C4-2B (cell line): Measurements from ENCODE around the gene HES1.
"Not testable (repeated sequence)": the region's sequence is repeated elsewhere in the genome, so short reads cannot be mapped to it uniquely, and the experiment has no call there.

Experiments
- H3K27ac ChIP-seq: fragments of 450-650 bp; 2 replicates; pipeline ENCODE4 v1.5.1; 2017
- ZFX ChIP-seq: fragments of 450-650 bp; IDR thresholded peaks from 2 replicates; pipeline ENCODE4 v1.6.1; 2017
- TF ChIP-seq, protein P1 (sequence below): fragments of 450-650 bp; conservative IDR thresholded peaks from 2 replicates; pipeline ENCODE4 v1.5.1; 2017; ENCODE audit warnings: mild to moderate bottlenecking

The HES1 gene, protein sequence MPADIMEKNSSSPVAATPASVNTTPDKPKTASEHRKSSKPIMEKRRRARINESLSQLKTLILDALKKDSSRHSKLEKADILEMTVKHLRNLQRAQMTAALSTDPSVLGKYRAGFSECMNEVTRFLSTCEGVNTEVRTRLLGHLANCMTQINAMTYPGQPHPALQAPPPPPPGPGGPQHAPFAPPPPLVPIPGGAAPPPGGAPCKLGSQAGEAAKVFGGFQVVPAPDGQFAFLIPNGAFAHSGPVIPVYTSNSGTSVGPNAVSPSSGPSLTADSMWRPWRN

DNA sequence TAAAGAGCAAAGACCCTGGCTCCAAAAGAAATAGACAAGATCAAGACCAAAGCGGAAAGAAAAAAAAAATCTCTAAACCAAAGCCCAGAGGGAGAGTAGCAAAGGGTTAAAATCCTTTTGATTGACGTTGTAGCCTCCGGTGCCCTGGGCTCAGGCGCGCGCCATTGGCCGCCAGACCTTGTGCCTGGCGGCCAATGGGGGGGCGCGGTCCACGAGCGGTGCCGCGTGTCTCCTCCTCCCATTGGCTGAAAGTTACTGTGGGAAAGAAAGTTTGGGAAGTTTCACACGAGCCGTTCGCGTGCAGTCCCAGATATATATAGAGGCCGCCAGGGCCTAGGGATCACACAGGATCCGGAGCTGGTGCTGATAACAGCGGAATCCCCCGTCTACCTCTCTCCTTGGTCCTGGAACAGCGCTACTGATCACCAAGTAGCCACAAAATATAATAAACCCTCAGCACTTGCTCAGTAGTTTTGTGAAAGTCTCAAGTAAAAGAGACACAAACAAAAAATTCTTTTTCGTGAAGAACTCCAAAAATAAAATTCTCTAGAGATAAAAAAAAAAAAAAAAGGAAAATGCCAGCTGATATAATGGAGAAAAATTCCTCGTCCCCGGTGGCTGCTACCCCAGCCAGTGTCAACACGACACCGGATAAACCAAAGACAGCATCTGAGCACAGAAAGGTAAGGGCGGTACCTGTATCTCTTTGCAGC lies at the start of gene HES1:
HES1 (plus strand) TSS at position 343 of the 713 bp plus-strand sequence; CDS start at position 576, 233 bp downstream.
- no peak for TF ChIP-seq ZFX
- TF ChIP-seq, protein P1, sequence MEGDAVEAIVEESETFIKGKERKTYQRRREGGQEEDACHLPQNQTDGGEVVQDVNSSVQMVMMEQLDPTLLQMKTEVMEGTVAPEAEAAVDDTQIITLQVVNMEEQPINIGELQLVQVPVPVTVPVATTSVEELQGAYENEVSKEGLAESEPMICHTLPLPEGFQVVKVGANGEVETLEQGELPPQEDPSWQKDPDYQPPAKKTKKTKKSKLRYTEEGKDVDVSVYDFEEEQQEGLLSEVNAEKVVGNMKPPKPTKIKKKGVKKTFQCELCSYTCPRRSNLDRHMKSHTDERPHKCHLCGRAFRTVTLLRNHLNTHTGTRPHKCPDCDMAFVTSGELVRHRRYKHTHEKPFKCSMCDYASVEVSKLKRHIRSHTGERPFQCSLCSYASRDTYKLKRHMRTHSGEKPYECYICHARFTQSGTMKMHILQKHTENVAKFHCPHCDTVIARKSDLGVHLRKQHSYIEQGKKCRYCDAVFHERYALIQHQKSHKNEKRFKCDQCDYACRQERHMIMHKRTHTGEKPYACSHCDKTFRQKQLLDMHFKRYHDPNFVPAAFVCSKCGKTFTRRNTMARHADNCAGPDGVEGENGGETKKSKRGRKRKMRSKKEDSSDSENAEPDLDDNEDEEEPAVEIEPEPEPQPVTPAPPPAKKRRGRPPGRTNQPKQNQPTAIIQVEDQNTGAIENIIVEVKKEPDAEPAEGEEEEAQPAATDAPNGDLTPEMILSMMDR: no peak
- H3K27ac ChIP-seq: peak within 1 kb of the TSS; percentile 99

DNA sequence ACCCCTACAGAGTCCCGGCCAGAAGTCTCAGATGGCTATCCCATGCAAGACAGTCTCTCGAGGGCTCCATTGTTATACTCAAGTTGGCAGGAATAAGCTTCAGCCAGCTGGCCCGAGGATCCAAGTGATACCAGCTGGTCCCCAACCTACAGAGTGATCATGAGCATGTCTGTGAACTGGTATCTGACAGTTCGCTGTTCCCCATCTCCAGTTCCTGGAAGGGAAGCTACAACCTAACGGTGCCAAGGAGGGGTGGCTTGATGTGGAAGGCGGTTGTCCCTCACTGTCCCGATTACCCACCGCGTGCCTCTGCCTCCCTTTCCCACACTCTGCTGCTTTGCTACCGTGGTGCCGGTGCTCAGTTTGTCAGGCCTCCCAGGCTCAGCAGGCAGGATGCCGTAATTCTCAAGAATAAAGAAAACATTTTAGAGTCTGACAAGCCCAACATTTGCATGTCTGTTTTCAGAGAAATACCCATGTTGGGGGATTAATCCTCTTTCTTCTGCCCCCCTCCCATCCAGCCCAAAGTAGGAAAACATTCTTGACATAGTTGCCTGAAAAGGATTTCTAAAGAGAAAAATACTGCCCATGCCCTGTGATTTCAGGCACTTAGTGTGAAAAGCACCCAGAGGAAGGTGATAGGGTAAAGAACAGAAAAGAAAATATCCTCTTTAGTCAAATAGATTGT lies 49.4 kb upstream of the HES1 start:
- no peak overlapping the region for H3K27ac ChIP-seq
- no peak for TF ChIP-seq ZFX
- TF ChIP-seq, protein P1: no peak

DNA sequence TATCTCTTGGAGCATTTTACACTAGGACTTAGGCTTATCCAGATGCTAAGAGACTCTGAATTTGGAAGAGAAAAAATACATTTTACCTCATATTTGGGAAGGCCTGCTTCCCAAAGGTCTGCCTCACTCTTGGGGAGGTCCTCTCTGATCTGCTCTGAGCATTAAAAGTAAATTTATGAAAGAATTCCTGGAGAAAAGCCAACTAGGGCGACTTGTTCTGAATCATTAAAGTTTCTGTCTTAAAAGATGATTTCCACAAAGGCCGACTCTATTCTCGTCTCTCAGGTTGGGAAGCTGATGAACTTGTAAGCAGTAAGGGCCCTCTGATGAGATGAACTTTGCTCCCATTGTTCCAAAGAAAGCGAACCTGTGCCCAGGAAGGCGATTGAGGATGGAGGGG lies 48.7 kb upstream of the HES1 start:
- H3K27ac ChIP-seq: no peak overlapping the region
- no peak for TF ChIP-seq ZFX
- TF ChIP-seq, protein P1: no peak

DNA sequence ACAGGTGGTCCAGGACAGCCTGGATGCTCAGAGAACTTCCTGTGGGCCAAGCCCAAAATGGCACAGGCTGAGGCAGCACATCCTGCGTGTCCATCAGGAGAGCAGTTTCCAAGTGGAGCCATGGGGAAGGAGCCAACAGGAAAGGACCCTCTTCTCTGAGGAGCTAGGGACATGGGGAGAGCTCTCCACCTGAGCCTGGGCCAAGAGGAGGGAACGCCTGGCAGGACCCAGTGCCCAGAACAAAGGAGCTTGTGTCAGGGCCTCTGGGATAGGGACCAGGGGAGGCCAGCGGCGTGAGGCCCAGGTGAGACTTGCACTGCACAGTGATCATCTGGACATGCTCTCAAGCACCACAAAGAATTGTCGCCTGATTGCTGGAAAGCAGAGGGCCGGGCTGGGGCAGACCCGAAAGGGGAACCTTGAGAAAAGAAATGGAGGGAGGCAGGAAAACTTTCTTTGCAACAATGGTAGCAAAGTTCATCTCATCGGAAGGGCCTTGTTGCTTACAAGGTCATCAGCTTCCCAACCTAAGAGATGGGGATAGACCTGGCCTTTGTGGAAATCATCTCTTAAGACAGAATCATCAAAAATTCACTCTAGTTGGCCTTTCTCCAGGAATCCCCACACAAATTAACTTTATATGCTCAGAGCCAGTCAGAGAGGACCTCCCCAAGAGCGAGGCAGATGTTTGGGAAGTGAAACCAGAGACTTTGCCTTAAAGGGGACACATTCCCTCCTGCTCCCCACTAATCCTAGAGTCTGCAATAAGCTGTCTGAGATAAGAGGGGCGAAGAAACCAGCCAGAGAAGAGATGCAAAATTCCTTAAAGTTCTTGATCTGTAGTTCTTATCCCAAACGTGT lies 47.7 kb upstream of the HES1 start:
- no peak overlapping the region for H3K27ac ChIP-seq
- no peak for TF ChIP-seq ZFX
- TF ChIP-seq, protein P1: no peak

DNA sequence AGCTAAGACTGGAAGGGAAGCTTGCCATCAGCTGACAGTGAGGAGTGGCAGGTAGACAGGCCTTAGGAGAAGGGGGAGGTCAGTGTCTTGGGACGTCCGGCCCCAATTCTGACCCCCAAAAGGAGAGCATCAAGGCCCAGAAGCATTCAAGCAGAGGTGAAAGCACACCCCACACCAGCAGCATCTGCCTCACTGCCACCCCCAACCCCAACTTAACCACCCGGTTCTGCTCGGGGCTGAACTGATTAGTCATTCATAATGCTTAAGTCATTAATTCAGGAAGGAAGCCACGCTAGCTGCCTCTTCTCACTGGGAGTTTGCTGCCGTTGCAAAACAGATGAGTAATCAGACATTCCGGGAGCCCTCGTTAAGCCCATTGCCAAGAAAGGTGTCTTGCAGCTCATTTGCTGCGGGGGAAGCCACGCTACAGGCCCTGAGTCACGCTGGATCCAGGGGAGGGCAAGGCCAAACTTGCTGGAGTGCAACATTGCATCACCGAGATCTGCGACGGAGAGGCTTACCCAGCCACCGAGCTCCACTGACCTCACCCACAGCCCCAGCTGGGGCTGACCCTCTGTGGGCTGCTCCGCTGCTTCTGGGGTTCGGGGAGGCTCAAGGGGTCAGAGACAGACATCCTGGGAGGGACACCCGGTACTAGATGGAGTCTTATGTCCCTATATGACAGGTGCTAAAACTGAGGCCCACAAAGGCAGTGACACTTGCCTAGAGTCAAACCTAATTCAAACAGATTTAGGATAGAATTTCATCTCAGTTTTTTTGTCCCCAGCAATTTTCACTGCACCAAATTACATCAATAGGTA lies 46.4 kb upstream of the HES1 start:
- no peak for TF ChIP-seq ZFX
- TF ChIP-seq, protein P1: no peak
- H3K27ac ChIP-seq: no peak overlapping the region

DNA sequence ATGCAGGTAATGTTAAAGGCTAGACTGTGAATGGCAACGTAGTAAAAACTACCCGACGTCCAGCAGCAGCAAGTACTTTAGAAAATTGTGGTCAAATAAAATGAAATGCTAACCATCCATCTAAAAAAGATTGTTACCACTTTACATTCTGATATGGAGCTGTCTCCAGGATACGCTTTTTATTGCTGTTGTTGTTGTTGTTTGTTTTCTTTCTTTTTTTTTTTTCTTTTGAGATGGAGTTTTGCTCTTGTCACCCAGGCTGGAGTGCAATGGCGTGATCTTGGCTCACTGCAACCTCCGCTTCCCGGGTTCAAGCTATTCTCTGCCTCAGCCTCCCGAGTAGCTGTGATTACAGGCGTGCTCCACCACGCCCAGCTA lies 45.8 kb upstream of the HES1 start:
- not testable (repeated sequence) for H3K27ac ChIP-seq

DNA sequence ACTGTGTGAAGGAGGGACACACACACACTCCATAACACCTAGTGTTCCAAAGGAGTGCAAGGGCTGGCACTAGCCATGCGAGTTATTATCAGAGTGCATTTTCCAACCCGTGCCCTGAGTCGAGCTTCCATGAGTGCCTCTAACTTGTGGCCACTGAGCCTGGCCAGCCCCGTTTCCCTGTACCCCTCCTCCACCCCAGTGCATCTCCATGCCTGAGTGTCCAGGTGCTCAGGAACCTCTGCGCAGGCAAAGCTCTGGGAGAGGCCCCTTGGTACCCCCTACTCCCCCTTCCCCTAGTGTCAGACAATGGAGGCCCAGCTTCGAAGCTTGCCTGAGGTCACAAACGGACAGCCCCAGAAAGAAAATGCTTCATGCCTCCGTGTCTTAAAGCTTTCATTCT lies 45.2 kb upstream of the HES1 start:
- no peak for TF ChIP-seq ZFX
- TF ChIP-seq, protein P1: no peak
- no peak overlapping the region for H3K27ac ChIP-seq
